GM20431 (cell line): ENCODE results near the gene BPIFB1.

Source experiments
- in situ Hi-C: fragments of 300-500 bp; cut with MseI, MboI; formaldehyde crosslinking; loops from one replicate; pipeline ENCODE4 v1.15.0; 2020; ENCODE audit warnings: low sequenced_read_pairs; ENCODE audit not compliant: unreplicated experiment

Gene BPIFB1

DNA sequence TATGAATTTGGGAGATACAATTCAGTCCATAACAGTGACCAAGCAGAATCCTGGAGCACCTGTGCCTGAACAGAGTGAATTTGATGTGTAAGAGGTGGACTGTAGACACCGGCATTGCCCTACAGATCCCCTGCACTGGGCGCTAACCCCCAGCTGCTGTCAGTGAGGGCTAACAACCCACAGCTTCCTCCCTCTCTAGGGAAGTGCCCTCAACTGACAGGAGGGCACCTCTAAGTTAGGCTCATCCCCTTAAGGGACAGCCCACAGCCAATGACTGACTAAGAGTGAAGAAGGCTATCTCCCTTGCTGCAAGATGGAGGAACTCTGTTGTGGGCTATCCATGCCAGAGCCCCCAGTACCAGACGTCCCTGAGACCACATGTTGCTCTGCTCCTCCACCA, 15.3 kb upstream of the BPIFB1 start:
- in situ Hi-C loops = no loop called here

GRCh38 chr20:33272155-33272873, 10.7 kb upstream of the BPIFB1 start:
- in situ Hi-C loops = no loop called here

- in situ Hi-C loops = no loop called here
Measured at GRCh38 chr20:33273117-33273851, 9.7 kb upstream of the BPIFB1 start.

DNA sequence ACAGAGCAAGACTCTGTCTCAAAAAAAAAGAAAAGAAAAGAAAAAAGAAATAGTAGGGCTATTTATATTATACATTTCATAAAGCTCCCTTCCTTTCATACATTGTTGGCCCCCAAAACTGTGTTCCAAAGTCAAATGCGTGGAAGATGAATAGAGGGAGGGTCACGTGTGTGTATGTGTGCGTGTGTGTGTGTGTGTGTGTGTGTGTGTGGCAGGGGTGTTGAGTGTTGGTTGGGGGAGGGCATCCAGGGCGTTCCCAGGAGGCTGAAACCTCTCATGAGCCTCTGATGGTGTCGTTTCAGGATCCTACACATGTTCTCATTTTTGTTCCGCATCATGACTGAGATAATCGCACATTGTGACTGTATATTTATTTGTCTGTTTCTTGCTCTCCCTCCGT, 7.8 kb upstream of the BPIFB1 start:
- in situ Hi-C loops = loop anchor here (25.0 kb wide), 1 partner anchor 388 kb away; no protein-coding TSS in a partner anchor

DNA sequence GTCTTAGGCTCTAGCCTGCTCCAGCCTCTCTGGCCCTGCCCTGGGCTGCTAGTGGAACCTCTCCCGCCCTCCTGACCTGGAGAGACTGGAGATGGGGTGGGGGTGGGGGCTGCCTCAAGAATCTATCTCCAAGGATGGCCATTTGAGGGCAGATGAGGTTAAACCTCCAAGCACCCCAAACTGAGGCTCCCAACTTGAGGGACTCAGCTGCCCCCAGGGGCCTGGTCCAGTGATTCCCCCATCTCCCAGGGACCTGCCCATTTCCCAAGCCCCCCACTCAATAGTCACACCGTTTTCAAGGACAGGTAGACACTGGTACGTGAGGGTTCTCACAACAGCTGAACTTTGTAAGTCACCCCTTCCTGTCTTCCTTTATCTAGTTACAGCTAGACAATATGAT, 7.1 kb upstream of the BPIFB1 start:
- in situ Hi-C loops = loop anchor here (25.0 kb wide), 1 partner anchor 389 kb away; no protein-coding TSS in a partner anchor

GRCh38 chr20:33276303-33277113, 6.5 kb upstream of the BPIFB1 start:
- in situ Hi-C loops = loop anchor here (25.0 kb wide), 1 partner anchor 389 kb away; no protein-coding TSS in a partner anchor

- in situ Hi-C loops = loop anchor here (25.0 kb wide), 1 partner anchor 390 kb away; no protein-coding TSS in a partner anchor
Measured at GRCh38 chr20:33277471-33278441, 5.3 kb upstream of the BPIFB1 start.

GRCh38 chr20:33278700-33279099, 4.3 kb upstream of the BPIFB1 start:
- in situ Hi-C loops = loop anchor here (25.0 kb wide), 1 partner anchor 391 kb away; no protein-coding TSS in a partner anchor

GRCh38 chr20:33279261-33279910, 3.6 kb upstream of the BPIFB1 start:
- in situ Hi-C loops = loop anchor here (25.0 kb wide), 1 partner anchor 392 kb away; no protein-coding TSS in a partner anchor

- in situ Hi-C loops = loop anchor here (25.0 kb wide), 1 partner anchor 393 kb away; no protein-coding TSS in a partner anchor
Measured at GRCh38 chr20:33280000-33280680, 2.9 kb upstream of the BPIFB1 start.

DNA sequence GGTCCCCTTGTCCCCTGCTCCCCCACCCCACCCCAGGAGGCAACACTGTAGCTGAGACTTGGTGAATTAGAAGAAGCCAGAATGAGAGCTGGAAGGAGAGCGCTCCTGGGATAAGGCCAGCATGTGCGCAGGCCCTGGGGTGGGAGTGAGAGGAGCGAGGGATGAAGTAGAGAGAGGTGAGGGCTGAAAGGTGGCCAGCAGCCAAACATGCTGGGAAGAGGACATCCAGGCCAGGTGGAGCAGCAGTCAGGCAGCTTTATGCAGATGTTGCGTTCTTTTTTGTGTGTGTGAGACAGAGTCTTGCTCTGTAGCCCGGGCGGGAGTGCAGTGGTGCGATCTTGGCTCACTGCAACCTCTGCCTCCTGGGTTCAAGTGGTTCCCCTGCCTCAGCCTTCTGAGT, 2.2 kb upstream of the BPIFB1 start:
- in situ Hi-C loops = loop anchor here (25.0 kb wide), 1 partner anchor 393 kb away; no protein-coding TSS in a partner anchor

DNA sequence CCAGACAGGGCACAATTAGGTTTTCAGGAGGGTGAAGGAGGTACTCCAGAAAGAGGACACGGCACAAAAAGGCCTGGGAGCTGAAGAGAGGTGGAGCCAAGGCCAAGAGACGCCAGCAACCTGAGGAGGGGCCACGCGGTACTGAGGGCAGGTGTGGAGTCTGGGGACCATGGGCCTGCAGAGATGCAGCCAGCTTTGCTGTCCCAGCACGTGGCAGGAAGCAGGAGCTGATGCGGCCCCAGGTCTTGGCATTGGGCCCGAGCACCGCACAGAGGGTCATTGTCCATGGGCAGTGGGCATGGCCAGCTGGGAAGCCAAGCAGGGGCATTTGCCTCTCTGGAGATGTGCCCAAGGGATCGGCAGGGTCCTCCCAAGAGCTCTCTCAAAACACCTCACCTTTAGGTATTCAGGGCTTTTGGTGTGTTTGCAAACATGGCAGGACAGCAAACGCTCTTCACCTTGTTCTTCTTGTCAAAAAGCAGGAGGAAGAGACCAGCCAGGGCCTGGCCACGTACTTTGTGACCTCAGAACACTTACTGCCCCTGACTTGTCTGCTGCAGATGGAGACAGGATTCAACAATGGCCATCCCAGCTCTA, 1.4 kb upstream of the BPIFB1 start:
- in situ Hi-C loops = loop anchor here (25.0 kb wide), 1 partner anchor 394 kb away; no protein-coding TSS in a partner anchor

DNA sequence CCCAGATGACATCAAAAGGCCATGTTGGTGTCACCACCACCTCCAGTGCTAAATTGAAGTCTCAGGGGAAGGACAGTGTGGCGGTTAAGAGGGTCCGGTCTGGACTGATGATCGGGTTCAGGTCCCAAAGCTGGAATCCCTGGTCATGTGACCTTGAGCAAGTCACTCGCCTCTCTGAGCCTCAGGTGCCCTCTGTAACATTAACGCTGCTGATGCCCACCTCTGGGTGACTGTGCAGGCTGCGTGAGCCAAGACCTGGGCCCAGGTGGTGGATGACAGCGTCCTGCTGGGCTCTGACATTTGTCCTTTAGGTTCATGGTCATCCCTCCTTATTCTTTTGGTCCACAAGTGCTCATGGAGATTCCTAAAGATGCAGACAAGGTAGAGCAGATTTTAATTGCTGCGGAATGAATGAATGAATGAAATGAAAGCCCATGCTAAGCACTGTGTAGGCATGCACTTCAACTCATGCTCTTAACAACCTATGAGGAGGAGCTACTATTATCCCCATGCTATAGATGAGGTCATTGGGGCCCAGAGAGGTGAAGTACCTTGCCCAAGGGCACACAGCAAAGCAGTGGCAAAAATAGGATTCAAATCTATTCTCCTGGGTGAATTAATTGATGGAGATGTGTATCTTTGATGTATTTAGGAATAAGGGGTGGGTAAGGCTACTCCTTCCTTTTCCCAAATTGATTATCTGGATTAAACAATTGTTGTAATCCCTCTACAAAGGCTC, 649 bp upstream of the BPIFB1 start:
- in situ Hi-C loops = loop anchor here (25.0 kb wide), 1 partner anchor 395 kb away; no protein-coding TSS in a partner anchor

- in situ Hi-C loops = loop anchor here (25.0 kb wide), 1 partner anchor 397 kb away; no protein-coding TSS in a partner anchor
Measured at GRCh38 chr20:33284284-33284683, 1.3 kb downstream of the BPIFB1 start.

GRCh38 chr20:33284937-33285336, 1.9 kb downstream of the BPIFB1 start:
- in situ Hi-C loops = loop anchor here (25.0 kb wide), 1 partner anchor 398 kb away; no protein-coding TSS in a partner anchor

DNA sequence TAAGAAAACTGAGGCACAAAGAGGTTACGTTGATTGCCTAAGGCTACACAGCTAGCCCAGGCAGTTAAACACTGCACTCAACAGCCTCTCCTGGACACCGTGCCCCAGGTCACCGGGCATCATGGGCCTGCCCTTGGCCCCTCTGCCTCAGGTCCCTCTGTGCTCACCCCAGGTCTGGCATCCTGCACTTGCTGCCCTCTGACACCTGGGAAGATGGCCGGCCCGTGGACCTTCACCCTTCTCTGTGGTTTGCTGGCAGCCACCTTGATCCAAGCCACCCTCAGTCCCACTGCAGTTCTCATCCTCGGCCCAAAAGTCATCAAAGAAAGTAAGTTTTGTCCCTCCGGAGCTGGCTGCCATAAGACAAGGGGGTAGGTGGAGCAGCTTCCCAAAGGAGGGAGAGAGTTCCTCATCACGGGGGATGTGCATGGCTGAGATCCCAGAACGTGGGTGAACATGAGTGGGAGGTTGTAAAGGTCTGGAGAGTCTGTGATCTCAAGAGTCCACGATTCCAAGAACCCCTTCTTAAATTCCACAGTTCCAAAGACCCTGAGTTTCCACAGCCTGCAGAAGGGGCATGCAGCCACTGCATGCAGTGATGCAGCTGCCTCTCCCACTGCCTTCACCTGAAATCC, 3.0 kb downstream of the BPIFB1 start:
- in situ Hi-C loops = loop anchor here (25.0 kb wide), 1 partner anchor 399 kb away; no protein-coding TSS in a partner anchor
